Liver (tissue), 9 donors: ENCODE measurements around the gene OTUD1. TPM values are rescaled to one million over a fixed set of nuclear protein-coding genes. Genes with fewer than 3 reads are reported as not detected.

Experiments
- DNase-seq: peaks from one replicate; pipeline ENCODE4 v3.0.0-alpha.2; 2017; ENCODE audit warnings: low spot score
- H3K27ac ChIP-seq, 2 donors: one replicate each; pipeline ENCODE4 v1.7.0; 2013; ENCODE audit warnings: inconsistent platforms in 2 of 2, low read length in 2 of 2, control low read depth in 1 of 2, low read depth in 1 of 2, mild to moderate bottlenecking in 1 of 2
- H3K27me3 ChIP-seq, 4 donors: one replicate each; pipeline versions ENCODE4 v1.6.1 to v1.7.0; 2013; ENCODE audit warnings: low read length in 3 of 4, inconsistent platforms in 1 of 4, mild to moderate bottlenecking in 1 of 4, moderate library complexity in 1 of 4; ENCODE audit not compliant: control insufficient read depth in 4 of 4, insufficient read depth in 4 of 4
- H3K36me3 ChIP-seq, 4 donors: one replicate each; pipeline versions ENCODE4 v1.6.1 to v1.7.0; 2013; ENCODE audit warnings: low read length in 3 of 4, mild to moderate bottlenecking in 3 of 4, low read depth in 1 of 4, moderate library complexity in 1 of 4; ENCODE audit not compliant: control insufficient read depth in 4 of 4, insufficient read depth in 3 of 4
- H3K4me1 ChIP-seq, 4 donors: one replicate each; pipeline versions ENCODE4 v1.6.1 to v1.7.0; 2013; ENCODE audit warnings: low read length in 3 of 4, mild to moderate bottlenecking in 3 of 4, moderate library complexity in 1 of 4; ENCODE audit not compliant: control insufficient read depth in 4 of 4, insufficient read depth in 4 of 4
- H3K4me3 ChIP-seq, 3 donors: one replicate each; pipeline versions ENCODE4 v1.6.1 to v1.7.0; 2013; ENCODE audit warnings: low read length in 3 of 3, control low read depth in 1 of 3, low read depth in 1 of 3, mild to moderate bottlenecking in 1 of 3
- H3K9ac ChIP-seq, 2 donors: one replicate each; pipeline ENCODE4 v1.7.0; 2013; ENCODE audit warnings: low read length in 2 of 2, mild to moderate bottlenecking in 2 of 2, moderate library complexity in 2 of 2, control low read depth in 1 of 2, low read depth in 1 of 2
- H3K9me3 ChIP-seq, 4 donors: one replicate each; pipeline versions ENCODE4 v1.6.1 to v1.7.0; 2013; ENCODE audit warnings: low read length in 3 of 4; ENCODE audit not compliant: control insufficient read depth in 4 of 4
- ATF3 ChIP-seq: IDR thresholded peaks from 2 replicates; pipeline ENCODE4 v1.6.1; 2016; ENCODE audit warnings: antibody characterized with exemption
- FOXA1 ChIP-seq: IDR thresholded peaks from 2 replicates; pipeline ENCODE4 v1.6.1; 2016; ENCODE audit warnings: antibody characterized with exemption
- FOXA2 ChIP-seq: IDR thresholded peaks from 2 replicates; pipeline ENCODE4 v1.6.1; 2016; ENCODE audit warnings: antibody characterized with exemption
- HNF4A ChIP-seq, 2 donors: conservative IDR thresholded peaks; 2 replicates each; pipeline ENCODE4 v1.6.1; 2016; ENCODE audit warnings: antibody characterized with exemption in 2 of 2, mild to moderate bottlenecking in 2 of 2
- HNF4G ChIP-seq: IDR thresholded peaks from 2 replicates; pipeline ENCODE4 v1.6.1; 2016; ENCODE audit warnings: antibody characterized with exemption
- NR2F2 ChIP-seq: IDR thresholded peaks from 2 replicates; pipeline ENCODE4 v1.6.1; 2016; ENCODE audit warnings: antibody characterized with exemption
- RAD21 ChIP-seq, 2 donors: IDR thresholded peaks; 2 replicates each; pipeline ENCODE4 v1.6.1; 2016; ENCODE audit warnings: antibody characterized with exemption in 2 of 2, mild to moderate bottlenecking in 2 of 2
- REST ChIP-seq: IDR thresholded peaks from 2 replicates; pipeline ENCODE4 v1.6.1; 2016; ENCODE audit warnings: antibody characterized with exemption, mild to moderate bottlenecking
- RXRA ChIP-seq, 2 donors: IDR thresholded peaks; 2 replicates each; pipeline ENCODE4 v1.6.1; 2017 to 2018; ENCODE audit warnings: antibody characterized with exemption in 2 of 2, mild to moderate bottlenecking in 1 of 2
- SP1 ChIP-seq: IDR thresholded peaks from 2 replicates; pipeline ENCODE4 v1.6.1; 2018; ENCODE audit warnings: antibody characterized with exemption, mild to moderate bottlenecking
- TAF1 ChIP-seq: conservative IDR thresholded peaks from 2 replicates; pipeline ENCODE4 v1.6.1; 2016; ENCODE audit warnings: antibody characterized with exemption, mild to moderate bottlenecking
- YY1 ChIP-seq: IDR thresholded peaks from 2 replicates; pipeline ENCODE4 v1.6.1; 2016; ENCODE audit warnings: antibody characterized with exemption, mild to moderate bottlenecking
- ZBTB33 ChIP-seq: IDR thresholded peaks from 2 replicates; pipeline ENCODE4 v1.6.1; 2016; ENCODE audit warnings: antibody characterized with exemption
- WGBS: extraction: QIAGEN DNeasy Blood & Tissue Kit; methylation state at CpG from one replicate; pipeline ENCODE4 v1.1.7; 2013; 5-methylcytosine and 5-hydroxymethylcytosine counted together
- polyA plus RNA-seq, 2 donors: library from polyadenylated mRNA; stranded (reverse) in 1 of 2; unstranded in 1 of 2; fragments of 200-250 nt in 1 of 2; fragments of >200 nt in 1 of 2; fragmentation: Nextera tagmentation in 1 of 2; extraction: Ambion mirVana in 1 of 2; gene quantifications; one replicate each; pipeline versions ENCODE4 v1.2.1 to v1.2.3, GENCODE V29; 2013 to 2015
- total RNA-seq, 2 donors: library from RNA; depleted of rRNA; stranded (reverse); fragments of >200 nt; gene quantifications; one replicate each; pipeline ENCODE4 v1.2.3, GENCODE V29; 2014
- donor health status: healthy.
- donor health status: healthy.
- donor health status: healthy.
- donor health status: healthy.
- donor health status: healthy.

Gene OTUD1
- total and polyA plus RNA-seq, 4 donors, result 1.5 to 5.9 (median 2.9) TPM

GRCh38 chr10:23459308-23459939 lies 20.5 kb downstream of the OTUD1 start:
- TF ChIP-seq FOXA1 (no peak), SP1 (no peak)

GRCh38 chr10:23461557-23461956 lies 22.7 kb downstream of the OTUD1 start:
- TF ChIP-seq REST (no peak), HNF4A (conservative IDR thresholded peaks at IDR 0.05) (peak in 1 of 2 donors; percentile 10)
- no peaks in the 10 kb centered on the region for H3K9me3 ChIP-seq
- WGBS, result 81% methylated on average over 2 of the region's 2 CpGs
- H3K36me3 ChIP-seq, result no peaks in the 10 kb centered on the region
- H3K9ac ChIP-seq, result no peak overlapping the region
- no peak overlapping the region for H3K4me3 ChIP-seq
- H3K27me3 ChIP-seq, result no peaks in the 10 kb centered on the region
- no peak overlapping the region for H3K27ac ChIP-seq
- H3K4me1 ChIP-seq, result no peaks in the 10 kb centered on the region
- DNase-seq, result no peak

More at GRCh38 chr10:23459308-23459939, 20.5 kb downstream of the OTUD1 start:
- no peaks in the 10 kb centered on the region for H3K9me3 ChIP-seq
- H3K4me1 ChIP-seq, result no peaks in the 10 kb centered on the region
- H3K27me3 ChIP-seq, result no peaks in the 10 kb centered on the region
- WGBS, result 95% methylated on average over 6 of the region's 6 CpGs
- H3K9ac ChIP-seq, result no peak overlapping the region
- no peak overlapping the region for H3K4me3 ChIP-seq
- DNase-seq, result no peak
- no peak overlapping the region for H3K27ac ChIP-seq
- H3K36me3 ChIP-seq, result no peaks in the 10 kb centered on the region

GRCh38 chr10:23467012-23467411 lies 28.1 kb downstream of the OTUD1 start:
- no peak overlapping the region for H3K27ac ChIP-seq

More at GRCh38 chr10:23467012-23467411, 28.1 kb downstream of the OTUD1 start:
- WGBS, result 90% methylated on average over 4 of the region's 4 CpGs
- Histone ChIP-seq H3K9ac (no peak overlapping the region), H3K9me3 (no peaks in the 10 kb centered on the region), H3K4me1 (peaks cover 0 to 9% (median 0%) of the 10 kb centered on the region in 4 donors), H3K4me3 (no peak overlapping the region), H3K27me3 (no peaks in the 10 kb centered on the region), H3K36me3 (no peaks in the 10 kb centered on the region)
- TF ChIP-seq FOXA2 (no peak), ATF3 (no peak), NR2F2 (no peak), ZBTB33 (no peak), RAD21 (IDR thresholded peaks at IDR 0.05) (no peak), RXRA (IDR thresholded peaks at IDR 0.05) (no peak), HNF4G (no peak), TAF1 (no peak), SP1 (no peak), YY1 (no peak)
- no peak for DNase-seq
